GM12892 (cell line): Measurements from ENCODE around the gene STAU1.

Experiments used
- POLR2A ChIP-seq: IDR thresholded peaks from 2 replicates; pipeline ENCODE4 v1.6.1; 2011; ENCODE audit warnings: low read depth, low read length, control low read depth
- TAF1 ChIP-seq: IDR thresholded peaks from 2 replicates; pipeline ENCODE4 v1.6.1; 2011; ENCODE audit warnings: low read depth, mild to moderate bottlenecking, control low read depth, low read length, borderline replicate concordance

GRCh38 chr20:49215232-49215631 is 27.1 kb upstream of the STAU1 start:
- TF ChIP-seq POLR2A (no peak), TAF1 (no peak)
